ENCODE results near the gene PPL.

PPL gene

DNA sequence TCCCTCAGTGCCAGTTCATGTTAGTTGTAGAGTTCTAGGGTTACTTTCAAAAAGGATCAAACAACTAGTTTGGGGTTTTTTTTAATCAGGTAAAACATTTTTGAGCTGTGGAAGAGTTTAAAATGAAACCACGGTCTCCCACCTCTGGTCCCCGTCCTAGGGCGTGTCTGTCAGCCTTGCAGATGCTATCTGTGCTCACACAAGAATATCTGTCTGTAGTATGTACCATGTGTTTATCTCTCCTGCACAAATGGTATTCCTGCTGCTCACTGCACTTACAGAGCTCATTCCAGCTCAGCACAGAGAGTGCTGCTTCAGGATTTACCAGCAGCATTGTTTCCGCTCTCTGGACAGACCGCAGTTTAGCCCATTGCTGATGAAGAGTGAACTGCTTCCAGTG, 50.8 kb downstream of the PPL start:
- DNase-seq: no peak

DNA sequence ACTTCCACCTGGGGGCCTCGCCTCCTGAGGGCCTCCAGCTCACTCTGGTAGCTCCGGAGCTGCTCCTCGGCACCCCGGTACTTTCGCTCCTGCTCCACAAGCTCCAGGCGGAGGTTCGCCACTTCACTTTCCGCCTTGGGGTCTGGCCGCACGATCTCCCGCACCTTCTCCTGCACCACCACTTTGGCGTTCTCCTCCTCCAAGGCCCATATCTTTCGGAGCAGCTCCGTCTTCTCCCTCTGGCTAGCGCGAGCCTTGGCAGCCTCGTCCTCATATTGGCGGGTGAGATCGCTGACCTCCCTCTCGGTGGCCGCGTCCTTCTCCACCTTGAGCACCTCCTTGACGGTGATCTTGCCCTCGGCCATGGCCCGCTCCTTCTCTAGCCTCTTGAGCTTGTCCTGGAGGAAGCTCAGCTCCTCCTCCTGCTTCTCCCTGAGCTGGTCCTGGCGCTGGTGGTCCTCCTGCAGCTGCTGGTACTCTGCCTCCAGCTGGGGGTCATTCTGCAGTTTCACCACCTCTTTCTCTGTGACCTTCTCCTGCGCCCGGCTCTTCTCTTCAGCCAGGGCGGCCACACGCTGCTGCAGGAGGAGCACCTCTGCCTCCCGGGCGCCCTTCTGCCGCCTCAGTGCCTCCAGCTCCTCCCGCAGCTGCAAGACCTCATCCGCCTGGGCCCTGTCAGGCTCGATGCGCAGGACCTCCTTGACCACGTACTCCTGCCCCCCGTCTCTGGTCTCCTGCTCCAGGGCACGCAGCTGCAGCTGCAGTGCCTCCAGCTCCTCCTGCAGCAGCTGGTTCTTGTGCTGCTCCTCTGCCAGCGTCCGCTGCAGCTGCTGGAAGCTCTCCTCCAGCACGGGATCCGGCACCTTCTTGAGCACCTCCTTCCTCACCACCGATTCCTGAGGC, 51.7 kb downstream of the PPL start:
- no peak for DNase-seq

DNA sequence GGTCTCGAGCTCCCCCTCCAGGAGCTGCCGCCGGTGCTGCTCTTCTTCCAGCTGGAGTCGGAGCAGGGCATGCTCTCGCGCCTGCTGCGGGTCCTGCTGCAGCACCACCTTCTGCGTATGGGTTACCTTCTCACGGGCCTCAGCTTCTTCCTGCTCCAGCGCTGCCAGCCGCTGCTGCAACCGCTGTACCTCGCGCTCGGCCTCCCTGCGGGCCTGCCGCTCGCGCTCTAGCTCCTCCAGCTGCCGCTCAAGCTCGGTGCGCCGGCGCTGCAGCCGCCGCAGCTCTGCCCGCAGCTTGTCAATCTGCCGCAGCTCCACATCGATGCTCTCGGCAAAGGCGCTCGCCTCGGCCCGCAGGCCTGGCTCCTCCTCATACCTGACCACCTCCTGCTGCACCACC, 52.7 kb downstream of the PPL start:
- DNase-seq: no peak

DNA sequence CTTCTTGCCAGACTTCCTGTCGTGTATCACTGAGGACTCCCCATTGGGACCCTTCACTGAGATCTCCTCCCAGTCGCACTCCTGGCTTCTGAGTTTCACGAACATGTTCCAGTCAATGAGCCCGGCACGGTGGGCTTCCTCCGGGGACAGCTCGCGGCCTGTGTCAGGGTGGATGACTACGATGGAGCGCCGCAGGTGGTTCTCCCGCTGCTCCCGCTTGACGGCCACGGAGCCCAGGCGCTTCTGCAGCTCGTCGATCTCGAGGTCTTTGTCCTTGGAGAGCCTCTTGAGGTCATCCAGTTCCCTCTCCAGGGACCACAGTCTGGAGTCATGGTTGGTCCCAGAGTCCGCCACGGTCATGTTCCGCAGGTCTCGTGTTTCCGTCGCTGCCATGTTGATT, 53.4 kb downstream of the PPL start:
- no peak for DNase-seq

DNA sequence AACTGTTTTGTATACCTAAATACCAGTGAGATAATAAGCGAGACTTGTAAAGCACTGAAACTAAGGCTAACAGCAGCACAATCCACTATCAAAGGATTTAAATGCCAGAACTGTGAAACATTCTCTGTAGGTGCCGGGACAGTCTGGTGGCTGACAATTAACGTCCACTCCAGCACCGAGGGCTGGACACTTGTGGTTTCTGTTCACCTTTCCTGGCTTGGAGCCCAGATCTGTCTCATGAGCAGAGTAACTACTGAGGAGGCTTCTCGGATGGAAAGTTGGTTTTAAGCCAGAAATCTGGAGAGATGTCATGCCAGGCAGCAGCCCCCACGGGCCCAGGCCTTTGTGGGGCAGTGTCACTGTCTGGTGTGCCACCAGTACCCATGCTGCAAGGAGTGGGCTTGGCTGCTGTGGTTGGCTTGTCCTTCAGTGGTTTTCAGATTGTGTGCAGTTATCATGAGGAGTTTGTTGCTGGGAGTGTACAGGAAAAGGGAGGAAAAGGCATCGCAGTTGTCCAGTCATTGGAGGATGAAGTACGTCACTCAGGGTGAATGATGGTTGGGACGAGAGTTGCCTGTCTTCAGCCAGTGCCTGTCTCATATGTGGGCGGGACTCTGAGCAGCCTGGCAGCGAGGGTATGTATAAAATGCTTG, 54.2 kb downstream of the PPL start:
- no peak for DNase-seq

DNA sequence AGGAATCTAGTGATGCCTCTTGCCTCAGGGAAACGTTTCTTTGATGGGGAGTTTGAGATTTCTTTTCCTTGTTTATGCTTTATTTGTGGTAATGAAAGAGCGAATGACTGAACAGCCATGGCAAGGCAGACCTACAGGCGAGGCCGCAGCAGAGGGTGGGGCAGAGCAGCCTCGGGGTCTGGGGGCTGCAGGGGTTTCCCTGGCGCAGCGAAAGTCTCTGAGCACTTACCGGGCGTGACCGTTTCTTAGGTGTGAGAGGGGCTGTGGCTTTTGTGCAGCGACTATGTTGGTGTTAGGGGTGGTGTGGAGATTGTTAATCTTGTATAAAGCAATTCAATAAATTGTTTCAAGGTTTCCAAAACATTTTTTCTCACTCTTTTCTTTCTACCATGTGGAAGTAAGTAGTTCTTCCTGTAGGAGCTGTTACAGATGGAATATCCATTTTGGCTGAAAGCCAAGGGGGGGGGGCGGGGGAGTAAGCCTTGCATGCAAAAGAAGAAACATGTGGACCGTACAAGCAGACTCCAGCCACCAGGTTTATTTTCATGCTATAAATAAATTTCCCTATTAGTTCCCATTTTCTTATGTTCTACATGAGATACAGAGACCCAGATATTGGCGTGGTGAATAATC, 54.8 kb downstream of the PPL start:
- no peak for DNase-seq

DNA sequence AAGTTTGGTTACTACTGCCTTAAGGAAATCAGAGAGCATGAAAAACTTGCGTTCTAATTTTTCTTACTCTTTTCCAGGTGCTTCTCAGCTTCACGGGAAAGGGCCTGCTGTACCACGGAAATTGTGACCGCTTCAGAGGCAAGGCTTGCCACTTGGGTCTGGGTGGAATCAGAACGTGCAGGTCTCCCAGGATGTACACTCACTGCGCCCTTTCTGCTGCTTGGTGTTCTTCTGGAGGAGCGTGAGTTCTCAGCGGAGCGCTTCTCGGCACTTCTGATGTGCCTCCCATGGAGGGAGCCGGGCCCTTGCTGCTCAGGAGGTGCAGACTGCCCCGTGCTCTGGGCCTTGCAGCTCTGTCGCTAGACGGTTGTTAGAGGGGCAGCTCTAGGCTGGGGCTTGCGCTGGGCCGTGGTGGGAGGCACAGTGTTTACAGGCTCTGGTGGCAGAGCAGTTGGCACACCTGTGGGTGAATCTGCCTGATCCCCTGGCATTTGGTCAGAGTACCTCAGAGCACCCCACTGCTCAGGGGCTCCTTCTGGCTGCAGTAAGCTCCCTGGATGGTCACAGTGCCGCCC, 56.9 kb downstream of the PPL start:
- DNase-seq: no peak

DNA sequence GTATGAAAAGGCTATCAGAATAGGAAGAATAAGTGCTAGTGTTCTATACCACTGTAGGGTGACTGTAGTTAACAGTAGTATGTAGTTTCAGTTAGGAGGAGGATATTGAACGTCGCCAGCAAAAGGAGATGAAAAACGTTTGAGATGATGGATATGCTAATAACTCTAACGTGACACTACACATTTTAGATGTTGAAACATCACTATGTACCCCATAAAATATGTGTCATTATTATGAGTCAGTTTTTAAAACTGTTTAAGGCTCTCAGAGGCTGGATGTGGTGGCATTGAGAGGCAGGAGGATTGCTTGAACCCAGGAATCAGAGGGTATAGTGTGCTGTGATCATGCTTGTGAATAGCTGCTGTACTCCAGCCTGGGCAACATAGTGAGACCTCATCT, 57.9 kb downstream of the PPL start:
- no peak for DNase-seq

DNA sequence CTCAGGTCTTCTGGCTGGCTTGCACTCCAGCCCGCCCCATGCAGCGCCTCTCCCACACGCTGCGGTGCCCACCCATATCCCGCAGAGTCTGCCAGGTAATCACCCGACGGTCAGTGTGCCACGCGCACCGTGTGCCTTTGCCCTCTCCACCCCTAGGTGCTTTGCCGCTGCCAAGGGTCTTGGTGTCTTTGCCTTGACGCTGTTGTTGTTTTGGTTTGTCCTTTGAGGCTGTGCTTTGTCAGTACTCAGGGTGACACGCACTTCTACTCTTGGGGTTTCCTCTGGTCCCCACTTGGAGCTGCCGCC, 59.6 kb downstream of the PPL start:
- no peak for DNase-seq

DNA sequence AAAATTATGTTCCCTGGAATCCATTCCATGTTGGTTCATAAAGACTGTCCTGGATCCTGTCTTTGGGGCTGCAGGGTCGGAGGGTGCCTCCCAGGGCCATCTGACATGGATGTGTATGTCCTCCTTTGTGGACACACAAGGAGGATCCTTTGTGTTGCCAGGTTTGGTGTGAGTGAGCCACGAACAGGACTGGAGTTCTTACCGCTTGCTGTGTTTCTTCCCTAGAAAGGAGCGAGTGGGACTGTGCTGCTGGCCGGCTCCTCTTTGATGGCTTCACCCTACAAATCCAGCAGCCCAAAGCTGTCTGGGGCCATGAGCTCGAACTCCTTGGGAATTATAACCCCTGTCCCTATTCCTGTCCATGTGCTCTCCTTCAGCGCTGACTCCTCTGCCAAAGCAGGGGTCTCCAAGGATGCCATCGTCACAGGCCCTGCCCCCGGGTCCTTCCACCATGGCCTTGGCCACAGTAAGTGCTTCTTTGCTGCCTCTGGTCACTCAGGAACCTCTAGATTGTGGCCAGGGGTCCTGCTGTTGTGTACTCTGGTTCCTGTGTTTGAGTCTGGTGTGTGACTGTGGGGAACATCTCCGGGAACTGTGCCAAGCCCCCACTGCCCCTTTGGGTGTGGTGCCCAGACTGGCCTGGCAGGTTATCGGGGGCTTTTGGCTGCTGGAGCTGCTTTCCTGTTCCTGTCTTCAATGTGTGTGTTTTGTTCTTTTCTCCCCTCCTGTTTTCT, 60.1 kb downstream of the PPL start:
- no peak for DNase-seq

DNA sequence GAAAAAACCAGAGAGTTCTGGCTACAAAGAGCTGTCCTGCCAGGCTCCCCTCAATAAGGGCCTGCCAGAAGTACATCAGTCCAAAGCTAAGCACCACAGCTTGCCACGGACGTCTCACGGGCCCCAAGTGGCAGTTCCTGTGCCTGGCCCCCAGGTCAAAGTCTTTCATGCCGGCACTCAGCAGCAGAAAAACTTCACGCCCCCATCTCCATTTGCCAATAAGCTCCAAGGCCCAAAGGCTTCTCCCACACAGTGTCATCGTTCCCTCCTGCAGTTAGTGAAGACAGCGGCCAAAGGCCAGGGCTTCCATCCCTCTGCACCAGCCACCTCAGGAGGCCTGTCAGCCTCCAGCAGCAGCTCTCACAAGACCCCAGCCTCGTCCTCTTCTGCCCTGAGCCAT, 62.3 kb downstream of the PPL start:
- DNase-seq: no peak

DNA sequence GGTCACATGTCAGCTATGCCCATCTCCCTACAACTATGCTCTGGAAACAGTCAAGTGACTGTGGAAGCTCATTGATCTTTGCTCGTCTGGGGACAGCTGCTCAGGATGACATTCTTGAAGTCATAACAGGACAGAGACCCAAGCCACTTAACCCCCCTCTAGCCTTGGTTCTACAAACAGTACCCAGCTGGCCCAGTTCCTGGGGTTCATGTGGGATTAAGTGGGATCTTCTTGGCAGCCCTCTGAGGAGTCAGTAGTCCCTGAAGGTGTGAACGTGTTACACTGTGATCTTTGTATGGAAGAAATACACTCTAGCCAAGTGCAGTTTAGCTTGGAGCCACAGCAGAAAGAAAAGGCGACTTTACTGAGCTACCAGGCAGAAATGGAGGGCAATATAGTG, 63.9 kb downstream of the PPL start:
- no peak for DNase-seq

DNA sequence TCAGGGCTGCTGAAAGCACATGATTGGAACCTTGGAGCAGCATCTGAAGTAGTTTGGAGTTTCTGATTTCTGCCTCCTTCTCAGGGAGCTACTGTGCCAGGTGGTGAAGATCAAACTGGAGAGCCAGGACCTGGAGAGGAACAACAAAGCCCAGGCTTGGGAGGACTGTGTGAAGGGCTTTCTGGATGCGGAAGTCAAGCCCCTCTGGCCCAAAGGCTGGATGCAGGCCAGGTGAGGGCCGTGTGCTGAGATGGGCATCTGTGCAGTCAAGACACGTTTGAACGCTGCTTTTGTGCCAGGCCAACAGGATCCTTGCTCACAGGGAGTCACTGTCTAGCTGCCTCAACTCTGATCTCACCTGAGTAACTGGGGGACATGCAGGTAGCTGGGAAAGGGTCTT, 65.9 kb downstream of the PPL start:
- DNase-seq: no peak

DNA sequence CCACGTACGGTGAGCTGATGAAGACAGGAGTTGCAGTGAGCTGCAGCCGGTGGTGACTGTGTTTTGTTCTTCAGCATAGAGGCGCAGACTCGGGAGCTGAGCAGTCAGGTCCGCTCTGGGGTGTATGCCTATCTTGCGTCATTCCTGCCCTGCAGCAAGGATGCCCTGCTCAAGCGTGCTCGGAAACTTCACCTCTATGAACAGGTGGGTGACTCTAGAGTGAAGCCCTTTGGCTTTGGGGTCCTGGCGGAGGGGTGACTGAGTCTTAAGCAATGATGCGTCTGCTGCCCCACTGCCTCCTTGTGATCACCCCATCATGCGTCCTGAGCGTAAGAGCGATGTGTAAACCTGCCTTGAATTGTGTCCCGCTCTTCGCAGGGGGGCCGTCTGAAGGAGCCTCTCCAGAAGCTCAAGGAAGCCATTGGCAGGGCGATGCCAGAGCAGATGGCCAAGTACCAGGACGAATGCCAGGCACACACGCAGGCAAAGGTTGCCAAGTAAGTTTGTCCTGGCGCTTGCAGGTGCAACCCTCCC, 66.7 kb downstream of the PPL start:
- DNase-seq: no peak

DNA sequence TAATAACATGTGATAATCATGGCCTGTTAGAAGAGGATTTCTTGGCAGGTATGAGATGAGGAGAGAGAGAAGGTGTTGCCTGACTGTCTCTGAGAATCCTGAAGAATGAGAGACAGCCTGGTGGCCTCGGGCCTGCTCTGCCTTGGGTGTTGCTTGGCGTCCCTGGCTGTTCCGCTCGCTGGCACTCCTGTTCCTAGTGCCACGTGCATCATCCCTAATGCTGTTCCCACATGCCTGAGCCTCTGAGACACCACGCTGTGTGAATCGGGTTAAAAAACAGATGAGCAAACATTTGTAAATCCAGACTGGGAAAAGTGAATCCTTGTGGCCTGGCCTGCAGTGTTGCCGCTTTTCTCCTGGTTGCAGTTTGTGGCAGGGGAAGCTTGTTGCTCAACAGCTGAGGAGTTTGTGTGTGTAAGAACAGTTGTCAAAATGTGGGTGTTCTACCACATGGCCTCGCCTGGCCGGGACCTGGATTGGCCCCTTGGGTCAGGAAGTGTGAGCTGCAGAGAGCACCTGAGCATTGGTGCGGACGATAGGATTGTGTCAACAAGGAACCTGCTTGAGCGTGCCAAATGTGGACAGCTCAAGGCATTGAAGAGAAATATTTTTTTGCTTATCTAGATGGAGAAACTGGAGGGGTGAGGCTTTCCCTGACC, 67.7 kb downstream of the PPL start:
- no peak for DNase-seq

DNA sequence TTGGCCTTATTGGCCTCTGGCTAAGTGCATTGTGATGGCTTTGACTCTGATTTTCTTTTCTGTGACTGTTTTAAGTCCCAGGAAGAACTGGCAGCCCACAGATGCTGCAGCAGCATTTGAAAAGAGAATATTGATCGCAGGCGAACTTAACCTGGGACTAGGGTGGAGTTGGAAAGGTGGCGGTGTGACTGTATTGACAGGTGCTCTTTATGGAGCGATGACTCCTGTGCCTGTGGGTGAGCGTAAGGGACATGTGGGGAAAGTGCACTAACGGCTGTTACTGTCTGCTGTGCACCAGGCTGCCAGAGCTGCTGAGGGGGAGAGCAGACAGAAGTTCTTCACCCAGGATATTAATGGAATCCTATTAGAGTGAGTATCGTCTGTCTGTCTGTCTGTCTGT, 68.4 kb downstream of the PPL start:
- no peak for DNase-seq

DNA sequence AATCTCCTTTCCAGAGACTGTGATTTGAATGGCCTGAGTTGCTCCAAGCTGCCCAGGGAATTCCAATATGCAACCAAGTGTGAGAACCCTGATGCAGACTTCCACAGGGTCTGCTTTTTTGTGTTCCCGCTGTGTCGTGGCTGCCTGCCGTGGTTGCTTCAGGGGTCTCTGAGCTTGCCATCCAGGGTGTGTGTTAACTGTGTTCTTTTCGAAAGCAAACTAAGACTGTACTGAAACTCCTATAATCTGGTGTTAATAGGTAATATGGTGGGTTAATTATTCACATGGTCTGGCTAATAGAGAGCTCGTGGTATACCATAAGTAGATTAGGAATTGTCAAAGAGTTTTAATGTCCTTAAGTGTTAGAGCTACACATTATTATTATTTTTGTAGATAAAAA, 68.9 kb downstream of the PPL start:
- DNase-seq: no peak

DNA sequence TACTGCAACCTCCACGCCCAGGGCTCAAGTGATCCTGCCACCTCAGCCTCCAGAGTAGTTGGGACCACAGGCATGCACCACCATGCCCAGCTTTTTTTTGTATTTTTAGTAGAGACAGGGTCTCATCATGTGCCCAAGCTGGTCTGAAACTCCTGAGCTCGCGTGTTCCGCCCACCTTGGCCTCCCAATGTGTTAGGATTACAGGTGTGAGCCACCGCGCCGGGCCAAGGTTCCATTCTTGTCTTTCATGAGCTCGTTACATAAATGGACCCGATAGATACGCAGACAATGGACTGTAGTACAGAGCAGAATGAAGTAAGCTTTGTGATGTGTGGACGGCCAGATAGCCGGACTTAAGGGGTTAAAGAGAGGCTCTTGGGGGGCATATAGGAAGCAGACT, 70.4 kb downstream of the PPL start:
- DNase-seq: no peak

DNA sequence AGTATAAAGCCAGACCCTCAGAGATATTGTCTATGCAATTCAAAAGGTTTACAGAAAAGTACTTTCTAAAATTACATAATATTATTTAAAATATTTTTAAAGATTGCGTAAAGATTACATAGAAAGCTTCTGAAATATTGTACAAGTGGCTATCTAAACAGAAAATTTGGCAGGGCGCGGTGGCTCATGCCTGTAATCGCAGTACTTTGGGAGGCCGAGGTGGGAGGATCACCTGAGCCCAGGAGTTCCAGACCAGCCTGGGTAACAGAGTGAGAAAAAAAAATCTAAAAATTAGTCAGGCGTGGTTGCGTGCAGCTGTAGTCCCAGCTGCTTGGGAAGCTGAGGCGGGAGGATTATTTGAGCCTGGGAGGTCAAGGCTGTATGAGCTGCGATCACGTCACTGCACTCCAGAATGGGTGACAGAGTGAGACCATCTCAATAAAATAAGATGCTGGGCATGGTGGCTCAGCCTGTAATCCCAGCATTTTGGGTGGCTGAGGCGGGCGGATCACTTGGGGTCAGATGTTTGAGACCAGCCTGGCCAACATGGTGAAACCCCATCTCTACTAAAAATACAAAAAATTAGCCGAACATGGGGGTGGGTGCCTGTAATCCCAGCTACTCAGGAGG, 71.6 kb downstream of the PPL start:
- DNase-seq: no peak

DNA sequence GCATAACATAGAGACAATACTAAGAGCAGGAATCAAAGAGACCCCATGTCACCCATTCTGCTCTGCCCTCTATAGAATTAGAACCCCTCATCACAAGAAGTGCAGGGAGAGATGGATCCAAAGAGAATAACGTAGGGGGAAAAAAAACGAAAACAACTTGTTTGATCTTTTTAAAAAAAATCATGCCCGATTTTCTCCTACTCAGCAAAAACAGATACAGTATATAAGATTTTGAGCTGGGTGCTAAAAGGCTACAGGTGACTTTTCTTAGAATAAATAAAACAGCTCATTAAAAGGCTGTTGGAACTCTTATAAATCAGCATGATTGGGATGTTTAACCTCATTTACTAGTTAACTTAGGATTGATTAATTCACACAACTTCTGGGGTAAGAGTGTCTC, 72.2 kb downstream of the PPL start:
- no peak for DNase-seq

DNA sequence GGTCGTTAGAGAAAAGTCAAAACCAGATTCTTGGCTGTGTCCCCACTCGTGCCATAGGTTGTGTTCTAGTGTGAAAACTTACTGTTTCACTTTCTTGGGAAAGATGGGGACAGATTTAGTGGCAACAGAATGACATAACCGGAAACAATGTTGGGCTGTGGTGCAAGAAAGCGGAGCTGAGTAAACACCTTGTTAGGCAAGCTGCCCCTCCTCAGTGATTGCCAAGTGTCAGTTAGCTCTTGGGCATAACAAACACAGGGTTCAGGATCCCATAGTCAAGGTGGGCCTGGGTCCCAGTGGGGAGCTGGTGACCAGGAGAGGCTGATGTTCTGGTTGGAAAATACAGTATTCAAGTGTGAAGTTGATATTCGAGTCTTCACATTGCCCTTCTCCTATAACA, 74.3 kb downstream of the PPL start:
- no peak for DNase-seq

DNA sequence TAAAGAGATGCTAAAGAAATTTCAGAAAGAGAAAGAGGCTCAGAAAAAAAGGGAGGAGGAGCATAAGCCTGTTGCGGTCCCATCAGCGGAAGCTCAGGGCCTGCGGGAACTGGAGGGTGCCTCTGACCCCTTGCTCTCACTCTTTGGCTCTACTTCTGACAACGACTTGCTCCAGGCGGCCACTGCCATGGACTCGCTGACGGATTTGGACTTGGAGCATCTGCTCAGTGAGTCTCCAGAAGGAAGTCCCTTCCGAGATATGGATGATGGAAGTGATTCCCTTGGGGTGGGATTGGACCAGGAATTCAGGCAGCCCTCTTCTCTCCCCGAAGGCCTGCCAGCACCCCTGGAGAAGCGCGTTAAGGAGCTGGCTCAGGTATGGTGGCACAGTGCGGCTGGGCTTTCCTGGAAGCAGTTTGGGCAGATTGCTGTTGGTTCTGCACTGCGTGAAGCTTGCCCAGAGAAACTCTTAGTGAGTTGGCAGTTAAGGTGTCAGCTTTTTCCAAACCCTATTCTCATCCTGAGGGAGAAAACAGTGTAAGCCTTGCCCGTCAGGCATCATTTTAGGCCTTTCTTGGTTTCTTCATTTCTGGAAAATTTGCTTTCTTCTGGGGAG, 76.1 kb downstream of the PPL start:
- no peak for DNase-seq

Measured in activated CD4-positive, alpha-beta T cell treated with anti-CD3 and anti-CD28 coated beads, Interleukin-2, amount 50 U/mL, for 4 hours (primary cell).